Astrocyte (in vitro differentiated cells and primary cell): ENCODE measurements around the gene MYH11.

Experiments used
- EZH2 ChIP-seq: IDR thresholded peaks from 2 replicates; pipeline ENCODE4 v1.6.1; 2012; ENCODE audit warnings: mild to moderate bottlenecking, low read length, inconsistent platforms; ENCODE audit not compliant: insufficient read depth
- TF ChIP-seq, protein P1 (sequence below): IDR thresholded peaks from 2 replicates; pipeline ENCODE4 v1.5.1; 2011; ENCODE audit warnings: low read depth, mild to moderate bottlenecking, inconsistent platforms, low read length, moderate library complexity; ENCODE audit not compliant: insufficient read depth

DNA sequence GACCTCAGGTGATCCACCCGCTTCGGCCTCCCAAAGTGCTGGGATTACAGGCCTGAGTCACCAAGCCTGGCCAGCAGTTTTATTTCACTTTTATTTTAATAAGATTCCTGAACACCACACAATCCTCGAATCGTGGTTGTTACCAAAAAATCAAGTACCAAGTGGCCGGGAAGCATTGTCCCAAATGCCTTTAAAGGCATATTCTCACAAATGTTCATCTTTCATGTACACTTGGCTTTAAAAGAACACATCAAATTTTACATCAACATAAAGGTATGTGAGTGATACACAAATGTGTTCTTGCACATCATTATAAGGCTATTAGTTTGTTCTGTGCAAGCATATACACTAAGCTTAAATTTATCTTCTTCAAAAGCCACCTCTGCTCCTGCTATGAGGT, 8.1 kb upstream of the MYH11 start:
- TF ChIP-seq EZH2: no peak
- TF ChIP-seq, protein P1, sequence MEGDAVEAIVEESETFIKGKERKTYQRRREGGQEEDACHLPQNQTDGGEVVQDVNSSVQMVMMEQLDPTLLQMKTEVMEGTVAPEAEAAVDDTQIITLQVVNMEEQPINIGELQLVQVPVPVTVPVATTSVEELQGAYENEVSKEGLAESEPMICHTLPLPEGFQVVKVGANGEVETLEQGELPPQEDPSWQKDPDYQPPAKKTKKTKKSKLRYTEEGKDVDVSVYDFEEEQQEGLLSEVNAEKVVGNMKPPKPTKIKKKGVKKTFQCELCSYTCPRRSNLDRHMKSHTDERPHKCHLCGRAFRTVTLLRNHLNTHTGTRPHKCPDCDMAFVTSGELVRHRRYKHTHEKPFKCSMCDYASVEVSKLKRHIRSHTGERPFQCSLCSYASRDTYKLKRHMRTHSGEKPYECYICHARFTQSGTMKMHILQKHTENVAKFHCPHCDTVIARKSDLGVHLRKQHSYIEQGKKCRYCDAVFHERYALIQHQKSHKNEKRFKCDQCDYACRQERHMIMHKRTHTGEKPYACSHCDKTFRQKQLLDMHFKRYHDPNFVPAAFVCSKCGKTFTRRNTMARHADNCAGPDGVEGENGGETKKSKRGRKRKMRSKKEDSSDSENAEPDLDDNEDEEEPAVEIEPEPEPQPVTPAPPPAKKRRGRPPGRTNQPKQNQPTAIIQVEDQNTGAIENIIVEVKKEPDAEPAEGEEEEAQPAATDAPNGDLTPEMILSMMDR: no peak
